GM18951 (cell line): ENCODE measurements around the gene LINGO1.

ENCODE experiments used
- POLR2A ChIP-seq: IDR thresholded peaks from 4 replicates; pipeline ENCODE4 v1.6.1; 2011; ENCODE audit warnings: mild to moderate bottlenecking; ENCODE audit not compliant: insufficient read length, insufficient read depth; ENCODE audit errors: extremely low read depth
- in situ Hi-C: fragments of 300-500 bp; cut with MboI; formaldehyde crosslinking; loops from one replicate; pipeline ENCODE4 v1.12.0; 2022; ENCODE audit warnings: low sequenced_read_pairs, mixed read lengths, inconsistent platforms; ENCODE audit not compliant: unreplicated experiment

The LINGO1 gene

GRCh38 chr15:77596821-77597803, 35.6 kb downstream of the LINGO1 start:
- in situ Hi-C loops, result no loop called here
- no peak for TF ChIP-seq POLR2A

- in situ Hi-C loops, result no loop called here
- TF ChIP-seq POLR2A, result no peak
Observed at GRCh38 chr15:77595231-77595630, 37.5 kb downstream of the LINGO1 start.

GRCh38 chr15:77592758-77593157, 40.0 kb downstream of the LINGO1 start:
- TF ChIP-seq POLR2A, result no peak
- in situ Hi-C loops, result no loop called here

GRCh38 chr15:77591968-77592613, 40.6 kb downstream of the LINGO1 start:
- no peak for TF ChIP-seq POLR2A
- in situ Hi-C loops, result no loop called here

- TF ChIP-seq POLR2A, result no peak
- in situ Hi-C loops, result no loop called here
Observed at GRCh38 chr15:77589839-77590238, 42.9 kb downstream of the LINGO1 start.

GRCh38 chr15:77588126-77588525, 44.6 kb downstream of the LINGO1 start:
- in situ Hi-C loops, result no loop called here
- TF ChIP-seq POLR2A, result no peak

- no peak for TF ChIP-seq POLR2A
Observed at GRCh38 chr15:77584691-77585090, 48.0 kb downstream of the LINGO1 start.

GRCh38 chr15:77584201-77584600, 48.5 kb downstream of the LINGO1 start:
- TF ChIP-seq POLR2A, result no peak
- in situ Hi-C loops, result no loop called here

More at GRCh38 chr15:77584691-77585090, 48.0 kb downstream of the LINGO1 start:
- in situ Hi-C loops, result no loop called here

- in situ Hi-C loops, result no loop called here
- no peak for TF ChIP-seq POLR2A
Observed at GRCh38 chr15:77582763-77583162, 49.9 kb downstream of the LINGO1 start.

- TF ChIP-seq POLR2A, result no peak
- in situ Hi-C loops, result no loop called here
Observed at GRCh38 chr15:77581896-77582569, 50.7 kb downstream of the LINGO1 start.

- in situ Hi-C loops, result no loop called here
- no peak for TF ChIP-seq POLR2A
Observed at GRCh38 chr15:77580996-77581682, 51.6 kb downstream of the LINGO1 start.

GRCh38 chr15:77579498-77580188, 53.1 kb downstream of the LINGO1 start:
- no peak for TF ChIP-seq POLR2A
- in situ Hi-C loops, result no loop called here
